H1 (cell line): ENCODE measurements around the gene MTCH1. TPM values are rescaled to one million over a fixed set of nuclear protein-coding genes. Genes with fewer than 3 reads are reported as not detected.

Source experiments
- CTCF ChIA-PET: fragments of 300-600 bp; sonication (Branson Sonifier 250); formaldehyde crosslinking; loops from one replicate; lab custom pipeline; 2021; ENCODE audit not compliant: partially characterized antibody; lab: Charles Lee
- POLR2A ChIA-PET: fragments of 300-600 bp; sonication (Branson Sonifier 250); formaldehyde crosslinking; loops from one replicate; lab custom pipeline; 2021; ENCODE audit warnings: inconsistent platforms; ENCODE audit not compliant: partially characterized antibody; lab: Charles Lee
- DNase-seq, 2 experiments: peaks; one replicate each; pipeline versions ENCODE4 v3.0.0 to v3.0.0-alpha.2; 2010 to 2022; ENCODE audit warnings: low spot score in 2 of 2, low read depth in 1 of 2, mixed read lengths in 1 of 2
- FAIRE-seq: peaks from 2 replicates; lab custom pipeline; 2011; peaks lifted over from hg19 to GRCh38; lab: Jason Lieb, UNC
- H2AFZ ChIP-seq: 2 replicates; pipeline ENCODE4 v1.8.1; 2012; ENCODE audit warnings: low read length, inconsistent platforms
- H2AK5ac ChIP-seq: 2 replicates; pipeline ENCODE4 v1.6.1; 2013; ENCODE audit warnings: low read depth, low read length
- H2BK120ac ChIP-seq: replicated peaks from 2 replicates; pipeline ENCODE3; 2013; ENCODE audit warnings: low read depth, low read length, inconsistent platforms
- H2BK12ac ChIP-seq: 2 replicates; pipeline ENCODE4 v1.6.1; 2013; ENCODE audit warnings: low read depth, low read length
- H2BK15ac ChIP-seq: 2 replicates; pipeline ENCODE4 v1.6.1; 2013; ENCODE audit warnings: low read length
- H2BK20ac ChIP-seq: 2 replicates; pipeline ENCODE4 v1.6.1; 2013; ENCODE audit warnings: low read length
- H2BK5ac ChIP-seq: 2 replicates; pipeline ENCODE4 v1.6.1; 2013; ENCODE audit warnings: low read depth, low read length
- H3K14ac ChIP-seq: 2 replicates; pipeline ENCODE4 v1.6.1; 2013; ENCODE audit warnings: inconsistent platforms; ENCODE audit not compliant: insufficient read length
- H3K18ac ChIP-seq: 2 replicates; pipeline ENCODE4 v1.6.1; 2013; ENCODE audit warnings: low read length; ENCODE audit errors: extremely low read depth
- H3K23ac ChIP-seq: 2 replicates; pipeline ENCODE4 v1.6.1; 2013; ENCODE audit warnings: inconsistent platforms; ENCODE audit not compliant: insufficient read length
- H3K23me2 ChIP-seq: 2 replicates; pipeline ENCODE4 v1.6.1; 2013; ENCODE audit warnings: low read depth, low read length
- H3K27ac ChIP-seq: 2 replicates; pipeline ENCODE4 v1.6.1; 2011; ENCODE audit warnings: low read depth, low read length, inconsistent platforms
- H3K27me3 ChIP-seq, 4 experiments: replicated peaks in 1 of 4; 1 replicate in 1 of 4; 2 replicates in 3 of 4; pipeline versions ENCODE4 v1.6.1 to v1.8.1; 2011 to 2013; ENCODE audit warnings: low read length in 3 of 4, mild to moderate bottlenecking in 3 of 4, inconsistent platforms in 2 of 4, mixed read lengths in 2 of 4, moderate library complexity in 1 of 4; ENCODE audit not compliant: control insufficient read depth in 3 of 4, insufficient read depth in 3 of 4; ENCODE audit errors: extremely low read depth in 1 of 4
- H3K36me3 ChIP-seq, 4 experiments: 2 replicates each; pipeline versions ENCODE4 v1.6.1 to v1.8.1; 2011 to 2013; ENCODE audit warnings: mild to moderate bottlenecking in 4 of 4, low read length in 3 of 4, moderate library complexity in 2 of 4, control low read depth in 1 of 4, inconsistent platforms in 1 of 4; ENCODE audit not compliant: insufficient read depth in 4 of 4, control insufficient read depth in 2 of 4
- H3K4ac ChIP-seq: replicated peaks from 2 replicates; pipeline ENCODE3; 2013; ENCODE audit warnings: low read length, low read depth, mixed read lengths, inconsistent platforms; ENCODE audit not compliant: insufficient read length
- H3K4me1 ChIP-seq, 4 experiments: replicated peaks in 1 of 4; 1 replicate in 1 of 4; 2 replicates in 3 of 4; pipeline versions ENCODE4 v1.6.1 to v1.8.1; 2011 to 2013; ENCODE audit warnings: low read length in 3 of 4, inconsistent platforms in 2 of 4, mixed read lengths in 1 of 4; ENCODE audit not compliant: insufficient read depth in 4 of 4, control insufficient read depth in 3 of 4
- H3K4me2 ChIP-seq, 2 experiments: 2 replicates each; pipeline versions ENCODE4 v1.6.1 to v1.8.1; 2011 to 2013; ENCODE audit warnings: low read depth in 2 of 2, low read length in 2 of 2, control low read depth in 1 of 2, inconsistent platforms in 1 of 2, mild to moderate bottlenecking in 1 of 2; ENCODE audit not compliant: insufficient read depth in 1 of 2
- H3K4me3 ChIP-seq, 4 experiments: fragments of 200-600, 300-600 bp in 1 of 4; sonication (generic), shearing (Covaris generic), sonication (Bioruptor Twin) in 1 of 4; 2 replicates each; pipeline versions ENCODE4 v1.5.1 to v1.8.1; 2011 to 2016; ENCODE audit warnings: low read length in 4 of 4, low read depth in 3 of 4, control low read depth in 2 of 4, inconsistent platforms in 2 of 4, mild to moderate bottlenecking in 2 of 4, mixed read lengths in 1 of 4, moderate library complexity in 1 of 4; ENCODE audit not compliant: insufficient read depth in 2 of 4; ENCODE audit errors: extremely low read depth in 1 of 4
- H3K56ac ChIP-seq: replicated peaks from 2 replicates; pipeline ENCODE3; 2013; ENCODE audit warnings: low read depth, mild to moderate bottlenecking, mixed read lengths, low read length, inconsistent platforms; ENCODE audit not compliant: insufficient read length
- H3K79me1 ChIP-seq: 2 replicates; pipeline ENCODE4 v1.6.1; 2013; ENCODE audit warnings: low read depth, low read length, control low read depth
- H3K79me2 ChIP-seq, 2 experiments: 2 replicates each; pipeline versions ENCODE4 v1.6.1 to v1.8.1; 2012 to 2013; ENCODE audit warnings: low read length in 2 of 2, mild to moderate bottlenecking in 2 of 2, inconsistent platforms in 1 of 2; ENCODE audit not compliant: insufficient read depth in 2 of 2, control insufficient read depth in 1 of 2
- H3K9ac ChIP-seq, 4 experiments: replicated peaks in 1 of 4; 1 replicate in 1 of 4; 2 replicates in 3 of 4; pipeline versions ENCODE4 v1.6.1 to v1.8.1; 2011 to 2013; ENCODE audit warnings: low read depth in 3 of 4, low read length in 3 of 4, control low read depth in 2 of 4, mild to moderate bottlenecking in 2 of 4, moderate library complexity in 2 of 4, inconsistent platforms in 1 of 4; ENCODE audit errors: extremely low read depth in 1 of 4
- H3K9me3 ChIP-seq, 2 experiments: 2 replicates each; pipeline versions ENCODE4 v1.6.1 to v1.8.1; 2012 to 2013; ENCODE audit warnings: mild to moderate bottlenecking in 2 of 2, moderate library complexity in 2 of 2, control low read depth in 1 of 2, inconsistent platforms in 1 of 2, low read depth in 1 of 2, low read length in 1 of 2, mixed read lengths in 1 of 2; ENCODE audit not compliant: insufficient read depth in 2 of 2
- H4K20me1 ChIP-seq, 2 experiments: replicated peaks in 1 of 2; 2 replicates each; pipeline versions ENCODE3 to v1.8.1; 2011 to 2013; ENCODE audit warnings: inconsistent platforms in 2 of 2, low read length in 2 of 2, mild to moderate bottlenecking in 1 of 2; ENCODE audit not compliant: insufficient read depth in 2 of 2, control insufficient read depth in 1 of 2
- H4K5ac ChIP-seq: 2 replicates; pipeline ENCODE4 v1.6.1; 2013; ENCODE audit warnings: low read length, low read depth, mixed read lengths, inconsistent platforms; ENCODE audit not compliant: insufficient read length
- H4K8ac ChIP-seq: 2 replicates; pipeline ENCODE4 v1.8.0; 2013; ENCODE audit warnings: mild to moderate bottlenecking, moderate library complexity, low read length, inconsistent platforms; ENCODE audit not compliant: insufficient read depth; ENCODE audit errors: extremely low read depth
- H4K91ac ChIP-seq: replicated peaks from 2 replicates; pipeline ENCODE3; 2013; ENCODE audit warnings: low read length, mixed read lengths, inconsistent platforms; ENCODE audit not compliant: insufficient read length
- EGR1 ChIP-seq: IDR thresholded peaks from 2 replicates; pipeline ENCODE4 v1.6.1; 2011; ENCODE audit warnings: low read depth, low read length, borderline replicate concordance
- FOSL1 ChIP-seq: IDR thresholded peaks from 2 replicates; pipeline ENCODE4 v1.6.1; 2011; ENCODE audit warnings: mild to moderate bottlenecking, low read depth, low read length, moderate library complexity; ENCODE audit not compliant: insufficient read depth
- MAX ChIP-seq: IDR thresholded peaks from 2 replicates; pipeline ENCODE4 v1.6.1; 2012; ENCODE audit warnings: inconsistent platforms
- PHF8 ChIP-seq: fragments of 200-600 bp; sonication (generic); conservative IDR thresholded peaks from 2 replicates; pipeline ENCODE4 v1.7.1; 2012; ENCODE audit warnings: low read depth, mild to moderate bottlenecking, inconsistent platforms, low read length, moderate library complexity
- POU5F1 ChIP-seq: IDR thresholded peaks from 2 replicates; pipeline ENCODE4 v1.6.1; 2011; ENCODE audit warnings: low read depth, mild to moderate bottlenecking, low read length, moderate library complexity
- WGBS, 2 experiments: shearing (Covaris generic) in 1 of 2; methylation state at CpG; one replicate each; pipeline versions ENCODE4 v1.1.6 to v1.1.7; 2013 to 2015; ENCODE audit warnings: low lambda C conversion rate in 2 of 2, mixed read lengths in 2 of 2, inconsistent platforms in 1 of 2, low coverage in 1 of 2, missing lambda C conversion rate in 1 of 2; ENCODE audit not compliant: insufficient replicate concordance in 2 of 2, insufficient coverage in 1 of 2, insufficient read length in 1 of 2; ENCODE audit errors: extremely low coverage in 1 of 2, missing lambda C conversion rate in 1 of 2; 5-methylcytosine and 5-hydroxymethylcytosine counted together
- polyA plus RNA-seq, 7 experiments: library from polyadenylated mRNA; depleted of rRNA in 3 of 7; stranded (reverse) in 5 of 7; unstranded in 2 of 7; fragments of >200 nt in 5 of 7; fragments of 200-250 nt in 2 of 7; gene quantifications; 1 replicate in 5 of 7; 2 replicates in 1 of 7; 4 replicates in 1 of 7; pipeline versions ENCODE4 v1.2.1 to v1.2.3, GENCODE V29; 2011 to 2013; ENCODE audit warnings: missing spikeins in 2 of 7, mixed read lengths in 2 of 7
- total RNA-seq: library from RNA; stranded (reverse); fragmentation: NEBNext Ultra II Directional; extraction: Animal tissue kit (Norgen Biotek cat#: 25700); gene quantifications from 2 replicates; pipeline ENCODE4 v1.2.1, GENCODE V29; 2021

The MTCH1 gene
- total and polyA plus RNA-seq, 2 of the 8 experiments (the other 6 are each of a cell fraction or from before 2014, with no cell fraction given), result 169 to 214 TPM

DNA sequence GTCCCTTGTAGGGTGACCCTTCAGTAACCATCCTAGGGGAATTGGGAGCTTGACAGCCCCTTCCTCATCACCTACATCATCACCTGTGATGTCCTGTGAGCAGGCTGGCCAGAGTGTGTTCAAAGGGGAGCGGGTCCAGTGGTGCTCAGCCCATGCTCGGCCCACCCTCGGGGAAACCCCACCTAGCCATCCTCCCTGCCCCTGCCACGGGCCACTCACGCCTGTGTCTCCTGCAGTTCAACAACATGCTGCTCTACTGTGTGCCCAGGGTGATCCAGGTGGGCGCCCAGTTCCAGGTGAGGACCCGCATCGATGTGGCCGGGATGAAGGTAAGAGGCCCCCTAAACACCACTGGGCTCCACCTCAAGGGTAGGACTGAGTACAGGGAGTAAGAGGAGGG lies 29.5 kb upstream of the MTCH1 start:
- Histone ChIP-seq H2AK5ac (no peak overlapping the region), H2BK20ac (no peak overlapping the region), H3K14ac (no peak overlapping the region), H3K56ac (no peak overlapping the region), H4K5ac (no peak overlapping the region), H2BK12ac (no peak overlapping the region), H3K4me3 (no peak overlapping the region), H3K27me3 (no peaks in the 10 kb centered on the region), H3K23ac (no peak overlapping the region), H4K8ac (peak overlapping the region; percentile 28; the same call in 1 of the 2 replicates), H4K91ac (no peak overlapping the region), H2AFZ (no peak overlapping the region), H3K9ac (no peak overlapping the region), H2BK5ac (no peak overlapping the region), H3K4ac (no peak overlapping the region)
- no peak for DNase-seq
- POLR2A ChIA-PET, result interaction anchor here (1.3 kb wide), 1 partner anchor 29 kb away, joined by 3 read pairs; the partner anchor contains the start of gene MTCH1
- CTCF ChIA-PET, result interaction anchor here (0.8 to 28.1 kb wide), 8 partner anchors 9 to 248 kb away, joined by 3 to 866 read pairs (median 38); partner anchors contain the start of genes FGD2 and MTCH1
- no peak for TF ChIP-seq FOSL1
- TF ChIP-seq MAX, result no peak
- TF ChIP-seq POU5F1, result no peak
- TF ChIP-seq EGR1, result no peak
- no peak for TF ChIP-seq PHF8
- TF ChIP-seq, all 59 proteins: peak for 0
- Histone ChIP-seq H3K9me3 (no peaks in the 10 kb centered on the region), H3K36me3 (no peaks in the 10 kb centered on the region), H3K79me2 (no peaks in the 10 kb centered on the region), H4K20me1 (no peaks in the 10 kb centered on the region), H2BK120ac (no peak overlapping the region), H3K79me1 (no peaks in the 10 kb centered on the region), H3K4me1 (peaks cover 0 to 2% (median 0%) of the 10 kb centered on the region in 4 experiments; a peak in 4 of 7 replicates), H3K23me2 (no peaks in the 10 kb centered on the region), H2BK15ac (no peak overlapping the region), H3K27ac (no peak overlapping the region), H3K18ac (no peak overlapping the region), H3K4me2 (no peak overlapping the region)
- WGBS, 2 experiments, result 85% methylated on average over 9 of the region's 9 CpGs; no CpG with 5 or more reads in 1 of the 2 experiments
- FAIRE-seq, result no peak
